Liver (tissue), 9 donors: ENCODE measurements around the gene STAG2. TPM values are rescaled to one million over a fixed set of nuclear protein-coding genes. Genes with fewer than 3 reads are reported as not detected.

Experiments
- DNase-seq: peaks from one replicate; pipeline ENCODE4 v3.0.0-alpha.2; 2017; ENCODE audit warnings: low spot score
- H3K27ac ChIP-seq, 2 donors: one replicate each; pipeline ENCODE4 v1.7.0; 2013; ENCODE audit warnings: inconsistent platforms in 2 of 2, low read length in 2 of 2, control low read depth in 1 of 2, low read depth in 1 of 2, mild to moderate bottlenecking in 1 of 2
- H3K27me3 ChIP-seq, 4 donors: one replicate each; pipeline versions ENCODE4 v1.6.1 to v1.7.0; 2013; ENCODE audit warnings: low read length in 3 of 4, inconsistent platforms in 1 of 4, mild to moderate bottlenecking in 1 of 4, moderate library complexity in 1 of 4; ENCODE audit not compliant: control insufficient read depth in 4 of 4, insufficient read depth in 4 of 4
- H3K36me3 ChIP-seq, 4 donors: one replicate each; pipeline versions ENCODE4 v1.6.1 to v1.7.0; 2013; ENCODE audit warnings: low read length in 3 of 4, mild to moderate bottlenecking in 3 of 4, low read depth in 1 of 4, moderate library complexity in 1 of 4; ENCODE audit not compliant: control insufficient read depth in 4 of 4, insufficient read depth in 3 of 4
- H3K4me1 ChIP-seq, 4 donors: one replicate each; pipeline versions ENCODE4 v1.6.1 to v1.7.0; 2013; ENCODE audit warnings: low read length in 3 of 4, mild to moderate bottlenecking in 3 of 4, moderate library complexity in 1 of 4; ENCODE audit not compliant: control insufficient read depth in 4 of 4, insufficient read depth in 4 of 4
- H3K4me3 ChIP-seq, 3 donors: one replicate each; pipeline versions ENCODE4 v1.6.1 to v1.7.0; 2013; ENCODE audit warnings: low read length in 3 of 3, control low read depth in 1 of 3, low read depth in 1 of 3, mild to moderate bottlenecking in 1 of 3
- H3K9ac ChIP-seq, 2 donors: one replicate each; pipeline ENCODE4 v1.7.0; 2013; ENCODE audit warnings: low read length in 2 of 2, mild to moderate bottlenecking in 2 of 2, moderate library complexity in 2 of 2, control low read depth in 1 of 2, low read depth in 1 of 2
- H3K9me3 ChIP-seq, 4 donors: one replicate each; pipeline versions ENCODE4 v1.6.1 to v1.7.0; 2013; ENCODE audit warnings: low read length in 3 of 4; ENCODE audit not compliant: control insufficient read depth in 4 of 4
- ATF3 ChIP-seq: IDR thresholded peaks from 2 replicates; pipeline ENCODE4 v1.6.1; 2016; ENCODE audit warnings: antibody characterized with exemption
- CTCF ChIP-seq: fragments of 150-350 bp; IDR thresholded peaks from 2 replicates; pipeline ENCODE4 v1.5.1; 2017; ENCODE audit warnings: improper control_type of control experiment, low read depth, low read length; ENCODE audit not compliant: missing input control
- EGR1 ChIP-seq, 2 donors: IDR thresholded peaks; 2 replicates each; pipeline ENCODE4 v1.6.1; 2016 to 2018; ENCODE audit warnings: antibody characterized with exemption in 2 of 2, low read depth in 2 of 2
- FOXA1 ChIP-seq: IDR thresholded peaks from 2 replicates; pipeline ENCODE4 v1.6.1; 2016; ENCODE audit warnings: antibody characterized with exemption
- FOXA2 ChIP-seq: IDR thresholded peaks from 2 replicates; pipeline ENCODE4 v1.6.1; 2016; ENCODE audit warnings: antibody characterized with exemption
- GABPA ChIP-seq, 2 donors: IDR thresholded peaks in 1 of 2; conservative IDR thresholded peaks in 1 of 2; 2 replicates each; pipeline ENCODE4 v1.6.1; 2016; ENCODE audit warnings: antibody characterized with exemption in 2 of 2, mild to moderate bottlenecking in 1 of 2, moderate library complexity in 1 of 2
- HNF4A ChIP-seq, 2 donors: conservative IDR thresholded peaks; 2 replicates each; pipeline ENCODE4 v1.6.1; 2016; ENCODE audit warnings: antibody characterized with exemption in 2 of 2, mild to moderate bottlenecking in 2 of 2
- HNF4G ChIP-seq: IDR thresholded peaks from 2 replicates; pipeline ENCODE4 v1.6.1; 2016; ENCODE audit warnings: antibody characterized with exemption
- JUND ChIP-seq, 2 donors: IDR thresholded peaks; 2 replicates each; pipeline ENCODE4 v1.6.1; 2016; ENCODE audit warnings: antibody characterized with exemption in 2 of 2
- MAX ChIP-seq: IDR thresholded peaks from 2 replicates; pipeline ENCODE4 v1.6.1; 2016; ENCODE audit warnings: antibody characterized with exemption
- NR2F2 ChIP-seq: IDR thresholded peaks from 2 replicates; pipeline ENCODE4 v1.6.1; 2016; ENCODE audit warnings: antibody characterized with exemption
- RAD21 ChIP-seq, 2 donors: IDR thresholded peaks; 2 replicates each; pipeline ENCODE4 v1.6.1; 2016; ENCODE audit warnings: antibody characterized with exemption in 2 of 2, mild to moderate bottlenecking in 2 of 2
- REST ChIP-seq: IDR thresholded peaks from 2 replicates; pipeline ENCODE4 v1.6.1; 2016; ENCODE audit warnings: antibody characterized with exemption, mild to moderate bottlenecking
- RXRA ChIP-seq, 2 donors: IDR thresholded peaks; 2 replicates each; pipeline ENCODE4 v1.6.1; 2017 to 2018; ENCODE audit warnings: antibody characterized with exemption in 2 of 2, mild to moderate bottlenecking in 1 of 2
- SP1 ChIP-seq: IDR thresholded peaks from 2 replicates; pipeline ENCODE4 v1.6.1; 2018; ENCODE audit warnings: antibody characterized with exemption, mild to moderate bottlenecking
- TAF1 ChIP-seq: conservative IDR thresholded peaks from 2 replicates; pipeline ENCODE4 v1.6.1; 2016; ENCODE audit warnings: antibody characterized with exemption, mild to moderate bottlenecking
- YY1 ChIP-seq: IDR thresholded peaks from 2 replicates; pipeline ENCODE4 v1.6.1; 2016; ENCODE audit warnings: antibody characterized with exemption, mild to moderate bottlenecking
- ZBTB33 ChIP-seq: IDR thresholded peaks from 2 replicates; pipeline ENCODE4 v1.6.1; 2016; ENCODE audit warnings: antibody characterized with exemption
- WGBS: extraction: QIAGEN DNeasy Blood & Tissue Kit; methylation state at CpG from one replicate; pipeline ENCODE4 v1.1.7; 2013; 5-methylcytosine and 5-hydroxymethylcytosine counted together
- polyA plus RNA-seq, 2 donors: library from polyadenylated mRNA; stranded (reverse) in 1 of 2; unstranded in 1 of 2; fragments of 200-250 nt in 1 of 2; fragments of >200 nt in 1 of 2; fragmentation: Nextera tagmentation in 1 of 2; extraction: Ambion mirVana in 1 of 2; gene quantifications; one replicate each; pipeline versions ENCODE4 v1.2.1 to v1.2.3, GENCODE V29; 2013 to 2015
- total RNA-seq, 2 donors: library from RNA; depleted of rRNA; stranded (reverse); fragments of >200 nt; gene quantifications; one replicate each; pipeline ENCODE4 v1.2.3, GENCODE V29; 2014
- donor health status: healthy.
- donor health status: healthy.
- donor health status: healthy.
- donor health status: healthy.
- donor health status: healthy.

The STAG2 gene
- total and polyA plus RNA-seq, 4 donors: 9.7 to 71.0 (median 23.9) TPM

GRCh38 chrX:123993904-123994635, 32.6 kb downstream of the STAG2 start:
- Histone ChIP-seq H3K9me3 (no peaks in the 10 kb centered on the region), H3K27me3 (no peaks in the 10 kb centered on the region), H3K9ac (no peak overlapping the region), H3K4me3 (no peak overlapping the region), H3K4me1 (peaks cover 0 to 2% (median 0%) of the 10 kb centered on the region in 4 donors), H3K27ac (no peak overlapping the region), H3K36me3 (no peaks in the 10 kb centered on the region)
- WGBS: 46% methylated on average over 3 of the region's 3 CpGs
- DNase-seq: no peak
- no peak for TF ChIP-seq ATF3
- TF ChIP-seq RXRA (IDR thresholded peaks at IDR 0.05): no peak
- TF ChIP-seq GABPA (IDR thresholded peaks at IDR 0.05 in 1 of 2, conservative IDR thresholded peaks at IDR 0.05 in 1 of 2): no peak
- TF ChIP-seq NR2F2: no peak
- no peak for TF ChIP-seq MAX
- TF ChIP-seq EGR1 (IDR thresholded peaks at IDR 0.05; ENCODE audit: low read depth in 2 of 2): no peak
- no peak for TF ChIP-seq HNF4G
- TF ChIP-seq YY1: no peak
- no peak for TF ChIP-seq ZBTB33
- TF ChIP-seq RAD21 (IDR thresholded peaks at IDR 0.05): no peak
- TF ChIP-seq FOXA2: no peak
- no peak for TF ChIP-seq FOXA1
- no peak for TF ChIP-seq REST
- no peak for TF ChIP-seq JUND (IDR thresholded peaks at IDR 0.05)
- no peak for TF ChIP-seq TAF1
- no peak for TF ChIP-seq SP1
- TF ChIP-seq HNF4A (conservative IDR thresholded peaks at IDR 0.05): no peak
- TF ChIP-seq CTCF: no peak
